A549 (cell line): Measurements from ENCODE around the gene CNTN5.

ENCODE experiments used
- CHD2 ChIP-seq: fragments of 150-350 bp; IDR thresholded peaks from 2 replicates; pipeline ENCODE4 v1.6.1; 2014; ENCODE audit warnings: low read length; ENCODE audit not compliant: partially characterized antibody
- POLR2A ChIP-seq: IDR thresholded peaks from 2 replicates; pipeline ENCODE4 v1.6.1; 2012; ENCODE audit warnings: mild to moderate bottlenecking, low read length

DNA sequence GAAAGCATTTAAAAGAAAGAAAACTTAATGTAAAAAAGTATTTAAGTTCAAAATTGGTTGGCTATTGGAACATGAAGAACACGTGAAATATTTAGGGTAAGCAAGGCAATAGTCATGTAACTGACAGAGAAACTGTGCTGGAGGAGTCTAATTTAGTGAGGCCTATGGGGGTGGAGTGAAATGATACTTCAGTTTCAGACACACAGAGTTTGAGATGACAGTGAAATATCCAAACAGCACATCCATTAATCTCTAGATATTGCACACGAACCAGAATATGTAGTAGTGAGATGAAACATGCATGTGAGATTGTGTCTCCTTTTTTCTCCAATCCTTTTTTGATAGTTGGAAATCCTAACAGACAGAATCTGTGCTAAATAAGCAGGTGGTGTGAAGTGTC lies 739.0 kb downstream of the CNTN5 start:
- no peak for TF ChIP-seq CHD2
- TF ChIP-seq POLR2A, result no peak
